Mucosa of descending colon (tissue), 3 donors: ENCODE results near the gene HPSE2. TPM values are rescaled to one million over a fixed set of nuclear protein-coding genes. Genes with fewer than 3 reads are reported as not detected.

ENCODE experiments used
- ATAC-seq: fragments of 200-7000 bp; cut with Tn5 transposase; one replicate; pipeline ENCODE4 v1.9.1; 2020; ENCODE audit warnings: mild to moderate bottlenecking, moderate library complexity
- DNase-seq, 3 donors: peaks; one replicate each; pipeline ENCODE4 v3.0.0-alpha.2; 2020
- H3K36me3 ChIP-seq: fragments of 200-600 bp; one replicate; pipeline ENCODE4 v1.8.0; 2021; ENCODE audit warnings: low read depth, mild to moderate bottlenecking
- H3K4me1 ChIP-seq: fragments of 200-600 bp; one replicate; pipeline ENCODE4 v1.8.0; 2021; ENCODE audit warnings: low read depth, mild to moderate bottlenecking
- H3K4me3 ChIP-seq: fragments of 200-600 bp; one replicate; pipeline ENCODE4 v1.8.0; 2021; ENCODE audit warnings: mild to moderate bottlenecking
- H3K9me3 ChIP-seq: fragments of 200-600 bp; one replicate; pipeline ENCODE4 v1.8.0; 2021; ENCODE audit warnings: mild to moderate bottlenecking
- CTCF ChIP-seq: fragments of 200-600 bp; IDR thresholded peaks from one replicate; pipeline ENCODE4 v1.8.0; 2022; ENCODE audit warnings: antibody characterized with exemption, mild to moderate bottlenecking
- intact Hi-C, 2 donors: fragments of 100-400 bp; cut with DNase I in 1 of 2; cut with micrococcal nuclease in 1 of 2; formaldehyde crosslinking; loops; one replicate each; pipeline versions ENCODE4 v1.11.0 to v1.11.1; 2022; cut with DNase I, micrococcal nuclease
- total RNA-seq, 3 donors: library from RNA; stranded (reverse); fragmentation: NEBNext Ultra II Directional in 2 of 3; extraction: Animal tissue kit (Norgen Biotek cat#: 25700) in 2 of 3; gene quantifications; one replicate each; pipeline versions ENCODE4 v1.2.1 to v1.2.4, GENCODE V29; 2021 to 2023
- donor health status: DM: no; HTN: no; CAD: no; lungs with moderate emphysema.
- donor health status: DM: no; HTN: no; CAD: no.
- donor health status: DM: no; HTN: yes; CAD: no.

Gene HPSE2
- total RNA-seq, 3 donors from 2014 or later: 1.3 to 3.7 (median 2.4) TPM

GRCh38 chr10:98684019-98684899 lies 551.4 kb downstream of the HPSE2 start:
- TF ChIP-seq CTCF: no peak
- Histone ChIP-seq H3K36me3 (no peaks in the 10 kb centered on the region), H3K4me3 (no peak overlapping the region), H3K9me3 (peaks cover 11% of the 10 kb centered on the region), H3K4me1 (no peaks in the 10 kb centered on the region)
- ATAC-seq: no peak
- no peak for DNase-seq
- intact Hi-C loops: no loop called here

GRCh38 chr10:98676895-98677294 lies 558.8 kb downstream of the HPSE2 start:
- intact Hi-C loops: no loop called here
- no peak for ATAC-seq

GRCh38 chr10:98675902-98676301 lies 559.8 kb downstream of the HPSE2 start:
- DNase-seq (no peak), ATAC-seq (no peak)
- Histone ChIP-seq H3K9me3 (no peaks in the 10 kb centered on the region), H3K36me3 (no peaks in the 10 kb centered on the region), H3K4me1 (no peaks in the 10 kb centered on the region), H3K4me3 (no peak overlapping the region)
- intact Hi-C loops: no loop called here
- no peak for TF ChIP-seq CTCF

More at GRCh38 chr10:98676895-98677294, 558.8 kb downstream of the HPSE2 start:
- Histone ChIP-seq H3K4me3 (no peak overlapping the region), H3K4me1 (no peaks in the 10 kb centered on the region), H3K9me3 (no peaks in the 10 kb centered on the region), H3K36me3 (no peaks in the 10 kb centered on the region)
- DNase-seq: no peak
- TF ChIP-seq CTCF: no peak

- intact Hi-C loops: no loop called here
- no peaks in the 10 kb centered on the region for H3K4me1 ChIP-seq
- DNase-seq: no peak
- TF ChIP-seq CTCF: no peak
- ATAC-seq: no peak
- H3K4me3 ChIP-seq: no peak overlapping the region
- H3K36me3 ChIP-seq: no peaks in the 10 kb centered on the region
- H3K9me3 ChIP-seq: no peaks in the 10 kb centered on the region
Observed at GRCh38 chr10:98673171-98673782, 562.4 kb downstream of the HPSE2 start.

GRCh38 chr10:98667081-98667480 lies 568.6 kb downstream of the HPSE2 start:
- no peak for TF ChIP-seq CTCF
- intact Hi-C loops: no loop called here
- Histone ChIP-seq H3K4me1 (no peaks in the 10 kb centered on the region), H3K36me3 (no peaks in the 10 kb centered on the region), H3K9me3 (peaks cover 17% of the 10 kb centered on the region), H3K4me3 (no peak overlapping the region)
- ATAC-seq (no peak), DNase-seq (no peak)
